Hepatocyte (in vitro differentiated cells): ENCODE results near the gene C4orf46. TPM values are rescaled to one million over a fixed set of nuclear protein-coding genes. Genes with fewer than 3 reads are reported as not detected.

Experiments
- DNase-seq: peaks from one replicate; pipeline ENCODE4 v3.0.0-alpha.2; 2016; ENCODE audit warnings: low spot score
- H2AFZ ChIP-seq: fragments of 200-600 bp; sonication (generic); 2 replicates; pipeline ENCODE4 v1.6.0; 2016; ENCODE audit warnings: antibody characterized with exemption, mild to moderate bottlenecking
- H3K27ac ChIP-seq: fragments of 200-600 bp; sonication (generic); 2 replicates; pipeline ENCODE4 v1.5.1; 2016; ENCODE audit warnings: mild to moderate bottlenecking
- H3K27me3 ChIP-seq: fragments of 200-600 bp; sonication (generic); 2 replicates; pipeline ENCODE4 v1.6.1; 2016
- H3K36me3 ChIP-seq: fragments of 200-600 bp; sonication (generic); replicated peaks from 2 replicates; pipeline ENCODE4 v1.5.1; 2016; ENCODE audit warnings: low read depth; ENCODE audit not compliant: insufficient read depth
- H3K4me1 ChIP-seq: fragments of 200-600 bp; sonication (generic); 2 replicates; pipeline ENCODE4 v1.5.1; 2016; ENCODE audit warnings: mild to moderate bottlenecking, moderate library complexity; ENCODE audit not compliant: insufficient read depth
- H3K4me2 ChIP-seq: fragments of 200-600 bp; sonication (generic); 2 replicates; pipeline ENCODE4 v1.6.0; 2016
- H3K4me3 ChIP-seq: fragments of 200-600 bp; sonication (generic); 2 replicates; pipeline ENCODE4 v1.5.1; 2016; ENCODE audit warnings: mild to moderate bottlenecking
- H3K79me2 ChIP-seq: fragments of 200-600 bp; sonication (generic); 2 replicates; pipeline ENCODE4 v1.6.0; 2017; ENCODE audit warnings: mild to moderate bottlenecking
- H3K9me2 ChIP-seq: fragments of 200-600 bp; sonication (generic); replicated peaks from 2 replicates; pipeline ENCODE4 v1.6.0; 2017; ENCODE audit warnings: mild to moderate bottlenecking; ENCODE audit not compliant: insufficient read depth
- H3K9me3 ChIP-seq: fragments of 200-600 bp; sonication (generic); 2 replicates; pipeline ENCODE4 v1.5.1; 2016; ENCODE audit warnings: low read depth, mild to moderate bottlenecking
- H4K20me1 ChIP-seq: fragments of 200-600 bp; sonication (generic); 2 replicates; pipeline ENCODE4 v1.6.0; 2016; ENCODE audit warnings: mild to moderate bottlenecking; ENCODE audit not compliant: insufficient read depth, poor library complexity, severe bottlenecking
- EZH2 ChIP-seq: fragments of 200-600 bp; sonication (generic); IDR thresholded peaks from 2 replicates; pipeline ENCODE4 v1.6.1; 2016; ENCODE audit warnings: antibody characterized with exemption, mild to moderate bottlenecking, borderline replicate concordance
- EZH2phosphoT487 ChIP-seq: fragments of 200-600 bp; sonication (generic); IDR thresholded peaks from one replicate; pipeline ENCODE4 v1.6.1; 2018; ENCODE audit warnings: antibody characterized with exemption, mild to moderate bottlenecking, low read depth, moderate library complexity; ENCODE audit not compliant: unreplicated experiment, severe bottlenecking
- WGBS: methylation state at CpG from one replicate; pipeline ENCODE4 v1.1.6; 2016; ENCODE audit warnings: low lambda C conversion rate; ENCODE audit errors: missing lambda C conversion rate; 5-methylcytosine and 5-hydroxymethylcytosine counted together
- polyA plus RNA-seq: library from polyadenylated mRNA; unstranded; fragments of >200 nt; fragmentation: Nextera tagmentation; extraction: Ambion mirVana; gene quantifications from 2 replicates; pipeline ENCODE4 v1.2.1, GENCODE V29; 2016
- total RNA-seq: library from RNA; depleted of rRNA; stranded (reverse); fragments of >200 nt; gene quantifications from 2 replicates; pipeline ENCODE4 v1.2.3, GENCODE V29; 2014
- TF ChIP-seq, protein P1 (sequence below): fragments of 200-600 bp; sonication (generic); IDR thresholded peaks from 2 replicates; pipeline ENCODE4 v1.5.1; 2016; ENCODE audit warnings: antibody characterized with exemption, mild to moderate bottlenecking; ENCODE audit not compliant: poor library complexity

The C4orf46 gene
- total and polyA plus RNA-seq, 2 experiments from 2014 or later, result 9.5 to 18.3 TPM

DNA sequence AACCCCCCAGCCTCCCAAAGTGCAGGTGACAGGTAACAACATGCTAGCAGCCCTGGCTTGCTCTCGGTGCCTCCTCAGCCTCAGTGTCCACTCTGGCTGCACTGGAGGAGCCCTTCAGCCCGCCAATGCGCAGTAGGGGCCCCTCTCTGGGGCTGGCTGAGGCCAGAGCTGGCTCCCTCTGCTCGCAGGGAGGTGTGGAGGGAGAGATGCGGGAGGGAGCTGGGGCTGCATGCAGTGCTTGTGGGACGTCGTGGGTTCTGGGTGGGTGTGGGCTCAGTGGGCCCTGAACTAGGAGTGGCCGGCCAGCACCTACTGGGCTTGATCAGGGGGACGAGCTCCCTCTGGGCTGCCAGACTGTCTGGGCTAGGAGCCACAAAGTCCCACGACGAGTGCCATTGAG is 14.4 kb downstream of the C4orf46 start:
- Histone ChIP-seq H3K4me1 (no peaks in the 10 kb centered on the region), H3K27me3 (no peaks in the 10 kb centered on the region), H4K20me1 (no peaks in the 10 kb centered on the region), H2AFZ (no peak overlapping the region), H3K36me3 (no peaks in the 10 kb centered on the region), H3K9me3 (no peaks in the 10 kb centered on the region), H3K27ac (no peak overlapping the region), H3K4me3 (no peak overlapping the region), H3K9me2 (no peaks in the 10 kb centered on the region), H3K79me2 (no peaks in the 10 kb centered on the region), H3K4me2 (no peak overlapping the region)
- WGBS, result 86% methylated on average over 11 of the region's 11 CpGs
- DNase-seq, result no peak
- TF ChIP-seq EZH2 (no peak), EZH2phosphoT487 (no peak)
- TF ChIP-seq, protein P1, sequence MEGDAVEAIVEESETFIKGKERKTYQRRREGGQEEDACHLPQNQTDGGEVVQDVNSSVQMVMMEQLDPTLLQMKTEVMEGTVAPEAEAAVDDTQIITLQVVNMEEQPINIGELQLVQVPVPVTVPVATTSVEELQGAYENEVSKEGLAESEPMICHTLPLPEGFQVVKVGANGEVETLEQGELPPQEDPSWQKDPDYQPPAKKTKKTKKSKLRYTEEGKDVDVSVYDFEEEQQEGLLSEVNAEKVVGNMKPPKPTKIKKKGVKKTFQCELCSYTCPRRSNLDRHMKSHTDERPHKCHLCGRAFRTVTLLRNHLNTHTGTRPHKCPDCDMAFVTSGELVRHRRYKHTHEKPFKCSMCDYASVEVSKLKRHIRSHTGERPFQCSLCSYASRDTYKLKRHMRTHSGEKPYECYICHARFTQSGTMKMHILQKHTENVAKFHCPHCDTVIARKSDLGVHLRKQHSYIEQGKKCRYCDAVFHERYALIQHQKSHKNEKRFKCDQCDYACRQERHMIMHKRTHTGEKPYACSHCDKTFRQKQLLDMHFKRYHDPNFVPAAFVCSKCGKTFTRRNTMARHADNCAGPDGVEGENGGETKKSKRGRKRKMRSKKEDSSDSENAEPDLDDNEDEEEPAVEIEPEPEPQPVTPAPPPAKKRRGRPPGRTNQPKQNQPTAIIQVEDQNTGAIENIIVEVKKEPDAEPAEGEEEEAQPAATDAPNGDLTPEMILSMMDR, result no peak

DNA sequence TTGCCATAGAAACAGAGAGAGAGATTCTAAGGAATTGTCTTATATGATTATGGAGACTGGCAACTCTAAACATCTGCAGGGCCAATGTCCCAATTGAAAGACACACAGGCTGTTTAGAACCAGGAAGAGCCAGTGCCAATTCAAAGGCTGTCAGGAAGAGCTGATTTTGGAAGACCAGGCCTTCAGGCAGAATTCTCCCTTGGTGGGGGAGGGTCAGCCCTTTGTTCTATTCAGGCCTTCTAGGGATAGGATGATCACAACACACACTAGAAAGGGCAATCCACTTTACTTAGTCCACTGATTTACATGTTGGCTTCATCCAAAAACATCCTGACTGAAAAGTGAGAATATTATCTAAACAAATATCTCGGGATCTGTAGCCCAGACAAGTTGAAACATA is 15.2 kb downstream of the C4orf46 start:
- no peaks in the 10 kb centered on the region for H3K36me3 ChIP-seq
- no peaks in the 10 kb centered on the region for H3K9me2 ChIP-seq
- no peaks in the 10 kb centered on the region for H4K20me1 ChIP-seq
- no peak overlapping the region for H2AFZ ChIP-seq
- no peaks in the 10 kb centered on the region for H3K27me3 ChIP-seq
- H3K27ac ChIP-seq, result no peak overlapping the region
- H3K4me3 ChIP-seq, result no peak overlapping the region
- H3K4me2 ChIP-seq, result no peak overlapping the region
- no peaks in the 10 kb centered on the region for H3K79me2 ChIP-seq
- DNase-seq, result no peak
- WGBS, result 78% methylated on average over 1 of the region's 1 CpG
- TF ChIP-seq EZH2phosphoT487, result no peak
- TF ChIP-seq EZH2, result no peak
- TF ChIP-seq, protein P1, result no peak
- H3K9me3 ChIP-seq, result no peaks in the 10 kb centered on the region
- no peaks in the 10 kb centered on the region for H3K4me1 ChIP-seq

DNA sequence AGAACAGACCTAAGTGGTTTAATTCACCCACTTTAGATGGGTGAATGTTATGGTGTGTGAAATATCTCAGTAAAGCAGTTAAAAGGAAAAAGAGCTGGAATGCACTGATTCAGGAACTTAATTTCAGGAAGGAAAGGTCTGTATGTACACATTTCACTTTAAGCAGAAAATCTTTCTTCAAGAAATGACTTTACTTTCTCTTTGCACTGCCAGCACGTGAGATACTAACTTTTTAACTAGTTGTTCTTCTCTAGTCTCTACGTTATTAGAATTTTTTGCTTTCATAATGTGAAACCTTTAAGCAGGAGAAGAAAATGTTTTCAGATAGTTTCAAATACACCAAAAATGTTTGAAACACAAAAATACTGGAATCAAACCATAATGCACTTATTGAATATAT is 18.8 kb downstream of the C4orf46 start:
- 72% methylated on average over 2 of the region's 2 CpGs for WGBS
- H3K9me2 ChIP-seq, result no peaks in the 10 kb centered on the region
- H3K4me2 ChIP-seq, result peak overlapping the region; percentile 62
- no peaks in the 10 kb centered on the region for H3K79me2 ChIP-seq
- H3K9me3 ChIP-seq, result no peaks in the 10 kb centered on the region
- no peaks in the 10 kb centered on the region for H4K20me1 ChIP-seq
- no peaks in the 10 kb centered on the region for H3K27me3 ChIP-seq
- TF ChIP-seq EZH2phosphoT487 (no peak), EZH2 (no peak)
- TF ChIP-seq, protein P1, result no peak
- H2AFZ ChIP-seq, result peak overlapping the region; percentile 58
- H3K4me1 ChIP-seq, result no peaks in the 10 kb centered on the region
- H3K36me3 ChIP-seq, result no peaks in the 10 kb centered on the region
- no peak overlapping the region for H3K4me3 ChIP-seq
- no peak for DNase-seq
- H3K27ac ChIP-seq, result no peak overlapping the region
